Measurements from ENCODE around the gene FGF3.

FGF3 gene

DNA sequence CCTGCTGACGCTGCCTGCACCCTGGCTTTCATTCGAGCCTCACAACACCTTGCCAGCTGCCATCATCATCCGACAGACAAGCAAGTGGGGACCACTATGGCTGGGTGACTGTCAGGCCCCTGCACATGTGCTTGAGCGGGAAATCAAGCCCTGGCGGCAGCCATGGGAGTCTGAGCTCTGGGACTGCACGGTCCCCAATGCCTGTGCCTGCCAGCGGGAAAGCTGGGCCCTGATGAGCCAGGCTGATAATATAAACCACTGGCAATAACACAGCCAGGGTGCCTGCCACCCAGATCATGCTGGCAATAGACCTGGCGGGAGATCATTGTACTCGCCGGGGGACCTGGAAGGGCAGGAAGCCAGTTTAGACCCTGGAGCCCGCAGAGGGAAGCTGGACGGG, 2.5 kb downstream of the FGF3 start:
- Histone ChIP-seq H3K9ac (ENCODE audit: low read depth, low read length) (no peak overlapping the region), H3K79me2 (ENCODE audit: insufficient read depth, low read length) (no peaks in the 10 kb centered on the region), H3K27ac (ENCODE audit: low read length) (no peak overlapping the region), H3K9me3 (ENCODE audit: insufficient read depth, low read length, severe bottlenecking) (no peaks in the 10 kb centered on the region), H3K4me3 (ENCODE audit: low read depth in 1 of 2, low read length in 2 of 2) (no peak overlapping the region), H3K27me3 (ENCODE audit: insufficient read depth, low read length, poor library complexity) (no peaks in the 10 kb centered on the region), H3K4me1 (ENCODE audit: insufficient read depth, low read length) (no peaks in the 10 kb centered on the region), H3K36me3 (ENCODE audit: insufficient read depth, low read length) (no peaks in the 10 kb centered on the region), H4K20me1 (ENCODE audit: insufficient read depth, low read length) (no peaks in the 10 kb centered on the region; the same call in 1 of the 2 replicates), H3K4me2 (ENCODE audit: insufficient read depth, low read length) (no peak overlapping the region), H2AFZ (ENCODE audit: low read depth, low read length) (no peak overlapping the region)
- no peak for DNase-seq
- TF ChIP-seq CTCF (IDR thresholded peaks at IDR 0.05; ENCODE audit: borderline replicate concordance, extremely low read depth, low read length, poor library complexity, severe bottlenecking) (no peak), EZH2 (IDR thresholded peaks at IDR 0.05; ENCODE audit: borderline replicate concordance, low read depth, low read length, severe bottlenecking) (no peak)
- ATAC-seq (ENCODE audit: insufficient read depth, low read depth): no peak

- no peak overlapping the region for H3K27ac ChIP-seq (ENCODE audit: low read length)
- no peak overlapping the region for H3K4me3 ChIP-seq (ENCODE audit: low read depth in 1 of 2, low read length in 2 of 2)
- H3K36me3 ChIP-seq (ENCODE audit: insufficient read depth, low read length): no peaks in the 10 kb centered on the region
- no peak for ATAC-seq (ENCODE audit: insufficient read depth, low read depth)
- no peaks in the 10 kb centered on the region for H3K4me1 ChIP-seq (ENCODE audit: insufficient read depth, low read length)
- H2AFZ ChIP-seq (ENCODE audit: low read depth, low read length): no peak overlapping the region
- DNase-seq: no peak
- TF ChIP-seq CTCF (IDR thresholded peaks at IDR 0.05; ENCODE audit: borderline replicate concordance, extremely low read depth, low read length, poor library complexity, severe bottlenecking): no peak
- no peak for TF ChIP-seq EZH2 (IDR thresholded peaks at IDR 0.05; ENCODE audit: borderline replicate concordance, low read depth, low read length, severe bottlenecking)
- H4K20me1 ChIP-seq (ENCODE audit: insufficient read depth, low read length): no peaks in the 10 kb centered on the region
- no peaks in the 10 kb centered on the region for H3K27me3 ChIP-seq (ENCODE audit: insufficient read depth, low read length, poor library complexity)
- no peak overlapping the region for H3K9ac ChIP-seq (ENCODE audit: low read depth, low read length)
- no peaks in the 10 kb centered on the region for H3K79me2 ChIP-seq (ENCODE audit: insufficient read depth, low read length)
- H3K4me2 ChIP-seq (ENCODE audit: insufficient read depth, low read length): no peak overlapping the region
- H3K9me3 ChIP-seq (ENCODE audit: insufficient read depth, low read length, severe bottlenecking): no peaks in the 10 kb centered on the region
Observed at GRCh38 chr11:69815973-69816372, 3.2 kb downstream of the FGF3 start.

DNA sequence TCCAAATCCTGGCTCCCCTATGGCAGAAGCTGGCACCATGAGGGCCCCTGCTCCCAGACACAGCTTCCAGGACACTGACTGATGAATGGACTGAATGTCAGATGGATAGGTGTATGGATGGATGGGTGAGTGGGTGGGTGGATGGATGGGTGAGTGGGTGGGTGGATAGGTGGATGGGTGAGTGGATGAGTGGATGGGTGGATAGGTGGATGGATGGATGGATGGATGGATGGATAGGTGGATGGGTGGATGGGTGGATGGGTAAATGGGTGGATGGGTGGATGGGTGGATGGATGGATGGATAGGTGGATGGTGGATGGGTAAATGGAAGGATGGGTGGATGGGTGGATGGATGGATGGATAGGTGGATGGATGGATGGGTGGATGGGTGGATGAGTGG, 4.3 kb downstream of the FGF3 start:
- TF ChIP-seq EZH2 (IDR thresholded peaks at IDR 0.05; ENCODE audit: borderline replicate concordance, low read depth, low read length, severe bottlenecking): no peak
- TF ChIP-seq CTCF (IDR thresholded peaks at IDR 0.05; ENCODE audit: borderline replicate concordance, extremely low read depth, low read length, poor library complexity, severe bottlenecking): no peak
- H2AFZ ChIP-seq (ENCODE audit: low read depth, low read length): no peak overlapping the region
- no peaks in the 10 kb centered on the region for H3K9me3 ChIP-seq (ENCODE audit: insufficient read depth, low read length, severe bottlenecking)
- no peaks in the 10 kb centered on the region for H4K20me1 ChIP-seq (ENCODE audit: insufficient read depth, low read length)
- no peak overlapping the region for H3K4me2 ChIP-seq (ENCODE audit: insufficient read depth, low read length)
- no peak for ATAC-seq (ENCODE audit: insufficient read depth, low read depth)
- no peak overlapping the region for H3K9ac ChIP-seq (ENCODE audit: low read depth, low read length)
- H3K27me3 ChIP-seq (ENCODE audit: insufficient read depth, low read length, poor library complexity): no peaks in the 10 kb centered on the region
- no peak overlapping the region for H3K4me3 ChIP-seq (ENCODE audit: low read depth in 1 of 2, low read length in 2 of 2)
- H3K79me2 ChIP-seq (ENCODE audit: insufficient read depth, low read length): no peaks in the 10 kb centered on the region
- no peak overlapping the region for H3K27ac ChIP-seq (ENCODE audit: low read length)
- no peak for DNase-seq
- H3K4me1 ChIP-seq (ENCODE audit: insufficient read depth, low read length): no peaks in the 10 kb centered on the region
- H3K36me3 ChIP-seq (ENCODE audit: insufficient read depth, low read length): no peaks in the 10 kb centered on the region

DNA sequence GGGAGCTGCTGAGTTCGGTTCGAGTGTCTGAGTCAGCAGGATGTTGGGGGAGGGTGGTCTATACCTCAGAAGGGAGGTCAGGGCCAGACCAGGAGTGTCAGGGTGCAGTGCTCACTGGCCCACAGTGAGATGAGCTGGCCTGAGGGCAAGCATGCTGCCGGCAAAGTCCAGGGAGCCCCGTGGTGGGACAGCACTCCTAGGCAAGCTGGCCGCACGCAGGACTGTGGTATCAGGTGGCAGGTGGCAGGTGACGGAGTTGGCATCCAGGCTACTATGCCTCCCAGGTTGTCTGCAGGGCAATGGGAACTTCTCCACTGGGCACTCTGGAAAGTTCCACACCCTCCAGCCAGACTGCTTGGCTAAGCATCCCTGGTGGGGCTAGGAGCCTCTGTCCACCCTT, 4.8 kb downstream of the FGF3 start:
- Histone ChIP-seq H3K79me2 (ENCODE audit: insufficient read depth, low read length) (no peaks in the 10 kb centered on the region), H3K4me2 (ENCODE audit: insufficient read depth, low read length) (no peak overlapping the region), H3K9ac (ENCODE audit: low read depth, low read length) (no peak overlapping the region), H4K20me1 (ENCODE audit: insufficient read depth, low read length) (no peaks in the 10 kb centered on the region), H3K27me3 (ENCODE audit: insufficient read depth, low read length, poor library complexity) (no peaks in the 10 kb centered on the region), H3K9me3 (ENCODE audit: insufficient read depth, low read length, severe bottlenecking) (no peaks in the 10 kb centered on the region), H3K36me3 (ENCODE audit: insufficient read depth, low read length) (no peaks in the 10 kb centered on the region), H2AFZ (ENCODE audit: low read depth, low read length) (no peak overlapping the region), H3K27ac (ENCODE audit: low read length) (no peak overlapping the region), H3K4me3 (ENCODE audit: low read depth in 1 of 2, low read length in 2 of 2) (no peak overlapping the region), H3K4me1 (ENCODE audit: insufficient read depth, low read length) (no peaks in the 10 kb centered on the region)
- TF ChIP-seq EZH2 (IDR thresholded peaks at IDR 0.05; ENCODE audit: borderline replicate concordance, low read depth, low read length, severe bottlenecking) (no peak), CTCF (IDR thresholded peaks at IDR 0.05; ENCODE audit: borderline replicate concordance, extremely low read depth, low read length, poor library complexity, severe bottlenecking) (no peak)
- DNase-seq (no peak), ATAC-seq (ENCODE audit: insufficient read depth, low read depth) (no peak)
